ENCODE data around the gene FTO.

The FTO gene

GRCh38 chr16:53821957-53822625 lies 118.1 kb downstream of the FTO start:
- no peak overlapping the region for H3K27ac ChIP-seq
- TF ChIP-seq ZFX (IDR thresholded peaks at IDR 0.05) = no peak
- no peak for TF ChIP-seq CTCF (conservative IDR thresholded peaks at IDR 0.05)

- H3K27ac ChIP-seq = no peak overlapping the region
- TF ChIP-seq ZFX (IDR thresholded peaks at IDR 0.05) (no peak), CTCF (conservative IDR thresholded peaks at IDR 0.05) (no peak)
Observed at GRCh38 chr16:53822936-53823529, 119.1 kb downstream of the FTO start.

- TF ChIP-seq CTCF (conservative IDR thresholded peaks at IDR 0.05) = no peak
- no peak for TF ChIP-seq ZFX (IDR thresholded peaks at IDR 0.05)
- no peak overlapping the region for H3K27ac ChIP-seq
Observed at GRCh38 chr16:53826658-53827057, 122.7 kb downstream of the FTO start.

- H3K27ac ChIP-seq = no peak overlapping the region
- TF ChIP-seq ZFX (IDR thresholded peaks at IDR 0.05) = no peak
Observed at GRCh38 chr16:53827741-53828140, 123.8 kb downstream of the FTO start.

GRCh38 chr16:53829186-53829747 lies 125.3 kb downstream of the FTO start:
- no peak for TF ChIP-seq ZFX (IDR thresholded peaks at IDR 0.05)
- TF ChIP-seq CTCF (conservative IDR thresholded peaks at IDR 0.05) = no peak
- no peak overlapping the region for H3K27ac ChIP-seq

GRCh38 chr16:53832896-53833544 lies 129.1 kb downstream of the FTO start:
- no peak overlapping the region for H3K27ac ChIP-seq
- TF ChIP-seq CTCF (conservative IDR thresholded peaks at IDR 0.05) = no peak

GRCh38 chr16:53836142-53836541 lies 132.2 kb downstream of the FTO start:
- peak overlapping the region; percentile 40; the same call in 1 of the 2 replicates for H3K27ac ChIP-seq
- TF ChIP-seq CTCF (conservative IDR thresholded peaks at IDR 0.05) (no peak), ZFX (IDR thresholded peaks at IDR 0.05) (no peak)
